ENCODE measurements around the gene SGMS1. TPM values are rescaled to one million over a fixed set of nuclear protein-coding genes. Genes with fewer than 3 reads are reported as not detected.

Gene SGMS1
- polyA plus RNA-seq, 2 of the 4 experiments (the other 2 are of a cell fraction): 22.7 to 28.2 TPM

GRCh38 chr10:50514995-50515394, 108.8 kb downstream of the SGMS1 start:
- CTCF ChIA-PET: no interaction called here
- 62% methylated on average over 2 of the region's 2 CpGs for WGBS (ENCODE audit: missing lambda C conversion rate)
- FAIRE-seq (no peak), ATAC-seq (no peak), DNase-seq (ENCODE audit: low read depth in 1 of 2, low spot score in 1 of 2) (no peak)
- Histone ChIP-seq H3K4me1 (peaks cover 22% of the 10 kb centered on the region), H3K4me3 (no peak overlapping the region), H3K27ac (no peak overlapping the region), H3K4me2 (no peak overlapping the region), H3K9me3 (no peaks in the 10 kb centered on the region)
- POLR2A ChIA-PET: no interaction called here
- no peak for TF ChIP-seq RARB (CRISPR knock-in tag; IDR thresholded peaks at IDR 0.05)
- no peak for TF ChIP-seq ZNF302 (CRISPR knock-in tag; IDR thresholded peaks at IDR 0.05)
- no peak for TF ChIP-seq KDM1A (IDR thresholded peaks at IDR 0.05; ENCODE audit: low read depth)
- no peak for TF ChIP-seq CHD2 (IDR thresholded peaks at IDR 0.05; ENCODE audit: low read length, partially characterized antibody)
- TF ChIP-seq CBX2 (IDR thresholded peaks at IDR 0.05; ENCODE audit: borderline replicate concordance, low read depth): no peak
- TF ChIP-seq BHLHE40 (IDR thresholded peaks at IDR 0.05; ENCODE audit: low read depth, low read length): no peak
- TF ChIP-seq FOSB (CRISPR knock-in tag; IDR thresholded peaks at IDR 0.05): no peak
- no peak for TF ChIP-seq KDM5A (IDR thresholded peaks at IDR 0.05)
- TF ChIP-seq SREBF2 (IDR thresholded peaks at IDR 0.05): no peak
- no peak for TF ChIP-seq CBX8 (IDR thresholded peaks at IDR 0.05)
- no peak for TF ChIP-seq HDAC2 (IDR thresholded peaks at IDR 0.05)
- TF ChIP-seq HOXA7 (CRISPR knock-in tag; IDR thresholded peaks at IDR 0.05): no peak
- TF ChIP-seq HOXB13 (CRISPR knock-in tag; IDR thresholded peaks at IDR 0.05; ENCODE audit: low read depth): no peak

GRCh38 chr10:50513956-50514355, 109.8 kb downstream of the SGMS1 start:
- FAIRE-seq: no peak
- no peak for ATAC-seq
- Histone ChIP-seq H3K4me2 (no peak overlapping the region), H3K9me3 (no peaks in the 10 kb centered on the region), H3K4me3 (no peak overlapping the region), H3K4me1 (peaks cover 27% of the 10 kb centered on the region), H3K27ac (no peak overlapping the region)
- POLR2A ChIA-PET: no interaction called here
- no peak for DNase-seq (ENCODE audit: low read depth in 1 of 2, low spot score in 1 of 2)
- no peak for TF ChIP-seq ZFP36 (IDR thresholded peaks at IDR 0.05; ENCODE audit: borderline replicate concordance, partially characterized antibody)
- no peak for TF ChIP-seq JUN (IDR thresholded peaks at IDR 0.05)
- TF ChIP-seq EP300 (IDR thresholded peaks at IDR 0.05): no peak
- TF ChIP-seq MAFK (IDR thresholded peaks at IDR 0.05; ENCODE audit: partially characterized antibody): no peak
- no peak for TF ChIP-seq ESRRA (IDR thresholded peaks at IDR 0.05; ENCODE audit: borderline replicate concordance, low read length)
- TF ChIP-seq, protein P1, sequence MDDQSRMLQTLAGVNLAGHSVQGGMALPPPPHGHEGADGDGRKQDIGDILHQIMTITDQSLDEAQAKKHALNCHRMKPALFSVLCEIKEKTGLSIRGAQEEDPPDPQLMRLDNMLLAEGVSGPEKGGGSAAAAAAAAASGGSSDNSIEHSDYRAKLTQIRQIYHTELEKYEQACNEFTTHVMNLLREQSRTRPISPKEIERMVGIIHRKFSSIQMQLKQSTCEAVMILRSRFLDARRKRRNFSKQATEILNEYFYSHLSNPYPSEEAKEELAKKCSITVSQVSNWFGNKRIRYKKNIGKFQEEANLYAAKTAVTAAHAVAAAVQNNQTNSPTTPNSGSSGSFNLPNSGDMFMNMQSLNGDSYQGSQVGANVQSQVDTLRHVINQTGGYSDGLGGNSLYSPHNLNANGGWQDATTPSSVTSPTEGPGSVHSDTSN (IDR thresholded peaks at IDR 0.05): no peak
- TF ChIP-seq ZC3H11A (IDR thresholded peaks at IDR 0.05): no peak
- no peak for TF ChIP-seq HOXB5 (CRISPR knock-in tag; IDR thresholded peaks at IDR 0.05)
- no peak for TF ChIP-seq NR3C1 (IDR thresholded peaks at IDR 0.05)
- no peak for TF ChIP-seq HMGXB4 (CRISPR knock-in tag; IDR thresholded peaks at IDR 0.05; ENCODE audit: borderline replicate concordance)
- no peak for TF ChIP-seq EHF (CRISPR knock-in tag; IDR thresholded peaks at IDR 0.05)
- TF ChIP-seq FOSB (CRISPR knock-in tag; IDR thresholded peaks at IDR 0.05): no peak
- no peak for TF ChIP-seq FOSL2 (IDR thresholded peaks at IDR 0.05)
- no peak for TF ChIP-seq FOSL2 (CRISPR knock-in tag; IDR thresholded peaks at IDR 0.05)
- TF ChIP-seq ATOH8 (CRISPR knock-in tag; IDR thresholded peaks at IDR 0.05; ENCODE audit: low read depth): no peak
- no peak for TF ChIP-seq MAZ (IDR thresholded peaks at IDR 0.05; ENCODE audit: borderline replicate concordance, low read depth, low read length)
- TF ChIP-seq, protein P2, sequence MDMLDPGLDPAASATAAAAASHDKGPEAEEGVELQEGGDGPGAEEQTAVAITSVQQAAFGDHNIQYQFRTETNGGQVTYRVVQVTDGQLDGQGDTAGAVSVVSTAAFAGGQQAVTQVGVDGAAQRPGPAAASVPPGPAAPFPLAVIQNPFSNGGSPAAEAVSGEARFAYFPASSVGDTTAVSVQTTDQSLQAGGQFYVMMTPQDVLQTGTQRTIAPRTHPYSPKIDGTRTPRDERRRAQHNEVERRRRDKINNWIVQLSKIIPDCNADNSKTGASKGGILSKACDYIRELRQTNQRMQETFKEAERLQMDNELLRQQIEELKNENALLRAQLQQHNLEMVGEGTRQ (IDR thresholded peaks at IDR 0.05): no peak
- no peak for TF ChIP-seq HDAC2 (IDR thresholded peaks at IDR 0.05)
- WGBS (ENCODE audit: missing lambda C conversion rate): 90% methylated on average over 5 of the region's 5 CpGs
- CTCF ChIA-PET: interaction anchor here (1.4 kb wide), 1 partner anchor 48 kb away, joined by 6 read pairs; no protein-coding TSS in a partner anchor

All from A549 (cell line).